HepG2 (cell line): ENCODE measurements around the gene IGLON5. TPM values are rescaled to one million over a fixed set of nuclear protein-coding genes. Genes with fewer than 3 reads are reported as not detected.
A peak's percentile ranks its signal among the peaks of the same experiment; 100 is the strongest.

Experiments used
- ATF1 ChIP-seq: IDR thresholded peaks from 2 replicates; pipeline ENCODE4 v1.6.1; 2016; ENCODE audit warnings: mild to moderate bottlenecking, control low read depth
- ATF6 ChIP-seq: sonication (generic); formaldehyde crosslinking; conservative IDR thresholded peaks from 2 replicates; pipeline ENCODE4 v1.4.0; 2020; ENCODE audit warnings: missing genetic modification reagents
- BCL6 ChIP-seq: IDR thresholded peaks from 2 replicates; pipeline ENCODE4 v1.6.1; 2016; ENCODE audit warnings: missing genetic modification reagents, missing compliant biosample characterization
- DBP ChIP-seq: sonication (generic); formaldehyde crosslinking; IDR thresholded peaks from 2 replicates; pipeline ENCODE4 v1.4.0; 2020; ENCODE audit warnings: missing genetic modification reagents; ENCODE audit errors: not compliant biosample characterization
- HES4 ChIP-seq: sonication (generic); formaldehyde crosslinking; IDR thresholded peaks from 2 replicates; pipeline ENCODE4 v1.9.0; 2021; ENCODE audit warnings: mild to moderate bottlenecking, missing genetic modification reagents, borderline replicate concordance
- HMGXB4 ChIP-seq, 2 experiments: sonication (generic) in 1 of 2; formaldehyde crosslinking in 1 of 2; IDR thresholded peaks; 2 replicates each; pipeline versions ENCODE4 v1.4.0 to v1.6.1; 2018 to 2020; ENCODE audit warnings: missing genetic modification reagents in 2 of 2, borderline replicate concordance in 1 of 2, low read depth in 1 of 2, mild to moderate bottlenecking in 1 of 2, missing biosample characterization in 1 of 2
- MLX ChIP-seq: IDR thresholded peaks from 2 replicates; pipeline ENCODE4 v1.6.1; 2016
- MTF2 ChIP-seq: sonication (generic); formaldehyde crosslinking; IDR thresholded peaks from 2 replicates; pipeline ENCODE4 v1.5.0; 2020; ENCODE audit warnings: missing genetic modification reagents, borderline replicate concordance
- NFE2 ChIP-seq: sonication (generic); formaldehyde crosslinking; IDR thresholded peaks from 2 replicates; pipeline ENCODE4 v1.4.0; 2020; ENCODE audit warnings: missing genetic modification reagents
- NR2F1 ChIP-seq, 2 experiments: fragments of 450-650 bp in 1 of 2; formaldehyde crosslinking in 1 of 2; IDR thresholded peaks; 2 replicates each; pipeline versions ENCODE4 v1.5.0 to v1.6.1; 2016 to 2020; ENCODE audit warnings: mild to moderate bottlenecking in 1 of 2, missing compliant biosample characterization in 1 of 2, missing genetic modification reagents in 1 of 2, moderate library complexity in 1 of 2
- PREB ChIP-seq: sonication (generic); formaldehyde crosslinking; IDR thresholded peaks from 2 replicates; pipeline ENCODE4 v1.4.0; 2020; ENCODE audit warnings: missing genetic modification reagents
- RELA ChIP-seq: sonication (generic); formaldehyde crosslinking; IDR thresholded peaks from 2 replicates; pipeline ENCODE4 v1.4.0; 2020; ENCODE audit warnings: missing genetic modification reagents
- SALL1 ChIP-seq: sonication (generic); formaldehyde crosslinking; IDR thresholded peaks from 2 replicates; pipeline ENCODE4 v1.8.0; 2022; ENCODE audit warnings: mild to moderate bottlenecking, missing genetic modification reagents
- SMAD3 ChIP-seq: sonication (generic); formaldehyde crosslinking; IDR thresholded peaks from 2 replicates; pipeline ENCODE4 v1.4.0; 2020; ENCODE audit warnings: missing genetic modification reagents
- SMARCE1 ChIP-seq: fragments of 450-650 bp; IDR thresholded peaks from 2 replicates; pipeline ENCODE4 v1.6.1; 2017; ENCODE audit warnings: borderline replicate concordance
- SP5 ChIP-seq: IDR thresholded peaks from 2 replicates; pipeline ENCODE4 v1.6.1; 2016; ENCODE audit warnings: low read depth, borderline replicate concordance
- THAP8 ChIP-seq: sonication (generic); formaldehyde crosslinking; IDR thresholded peaks from 2 replicates; pipeline ENCODE4 v1.5.1; 2020; ENCODE audit warnings: missing genetic modification reagents, mild to moderate bottlenecking, borderline replicate concordance
- U2AF1 ChIP-seq: fragments of 200-400 bp; formaldehyde crosslinking; optimal IDR thresholded peaks from 2 replicates; pipeline ENCODE3; 2017; ENCODE audit warnings: mild to moderate bottlenecking, low read depth, low read length
- ZMYM3 ChIP-seq: sonication (generic); formaldehyde crosslinking; IDR thresholded peaks from 2 replicates; pipeline ENCODE4 v1.5.1; 2020; ENCODE audit warnings: mild to moderate bottlenecking, missing genetic modification reagents
- ZMYM4 ChIP-seq: sonication (generic); formaldehyde crosslinking; IDR thresholded peaks from 2 replicates; pipeline ENCODE4 v1.8.1; 2023; ENCODE audit warnings: mild to moderate bottlenecking, missing genetic modification reagents
- ZNF17 ChIP-seq: sonication (generic); formaldehyde crosslinking; IDR thresholded peaks from 2 replicates; pipeline ENCODE4 v1.5.0; 2020; ENCODE audit warnings: mild to moderate bottlenecking, missing genetic modification reagents
- ZNF564 ChIP-seq: sonication (generic); formaldehyde crosslinking; IDR thresholded peaks from 2 replicates; pipeline ENCODE4 v1.8.1; 2023; ENCODE audit warnings: mild to moderate bottlenecking, missing genetic modification reagents
- polyA plus RNA-seq, 8 experiments: library from polyadenylated mRNA; depleted of rRNA in 3 of 8; stranded (reverse) in 7 of 8; unstranded in 1 of 8; fragments of >200 nt; fragmentation: Illumina TruSeq in 4 of 8; extraction: Trizol in 4 of 8; gene quantifications; 2 replicates each; pipeline versions ENCODE4 v1.2.1 to v1.2.3, GENCODE V29; 2011 to 2016; ENCODE audit warnings: low read depth in 4 of 8, missing spikeins in 1 of 8, mixed read lengths in 1 of 8; ENCODE audit not compliant: insufficient read depth in 1 of 8
- total RNA-seq, 5 experiments: library from RNA; depleted of rRNA; stranded (reverse); fragments of >200 nt; fragmentation: Illumina TruSeq; extraction: Trizol; gene quantifications; 2 replicates each; pipeline ENCODE4 v1.2.3, GENCODE V29; 2016; ENCODE audit warnings: low read depth in 1 of 5

IGLON5 gene
- total and polyA plus RNA-seq, 2 of the 13 experiments (the other 11 are each of a cell fraction or from before 2014, with no cell fraction given): 0.04 to 5.7 TPM

- TF ChIP-seq HMGXB4 (CRISPR knock-in tag; IDR thresholded peaks at IDR 0.05; ENCODE audit: borderline replicate concordance in 1 of 2, low read depth in 1 of 2) (no peak; a peak in 2 of 4 replicates), ZNF17 (CRISPR knock-in tag) (no peak), RELA (no peak), ZMYM4 (CRISPR knock-in tag) (peak; percentile 24; the same call in 1 of the 2 replicates), ATF6 (CRISPR knock-in tag) (no peak), PREB (CRISPR knock-in tag) (no peak), ZMYM3 (CRISPR knock-in tag) (no peak), MLX (CRISPR knock-in tag) (no peak), MTF2 (CRISPR knock-in tag) (no peak), SP5 (peak; percentile 12; the same call in 1 of the 2 replicates), SMARCE1 (no peak), SALL1 (CRISPR knock-in tag) (peak; percentile 15; the same call in 1 of the 2 replicates), NFE2 (no peak), ZNF564 (CRISPR knock-in tag) (peak; percentile 58; the same call in 1 of the 2 replicates), ATF1 (CRISPR knock-in tag) (no peak), U2AF1 (peak; percentile 84), THAP8 (no peak; the same call in 1 of the 2 replicates), SMAD3 (CRISPR knock-in tag) (peak; percentile 64), DBP (CRISPR knock-in tag) (no peak), BCL6 (CRISPR knock-in tag) (no peak), NR2F1 (CRISPR knock-in tag; IDR thresholded peaks at IDR 0.05) (0 out of 4 replicates have a peak, but pooled peaks of 1 of the 2 experiments have one; percentile 21), HES4 (CRISPR knock-in tag) (peak; percentile 36; the same call in 1 of the 2 replicates)
Observed at GRCh38 chr19:51366389-51367254, 55.2 kb downstream of the IGLON5 start (continued).
